Spleen (tissue), 7 donors: Measurements from ENCODE around the gene CORT.

ENCODE experiments used
- CTCF ChIP-seq, 11 experiments: fragments of 200-600 bp in 7 of 11; fragments of 450-650 bp in 4 of 11; sonication (generic) in 4 of 11; IDR thresholded peaks in 8 of 11; conservative IDR thresholded peaks in 3 of 11; 1 replicate in 7 of 11; 2 replicates in 4 of 11; pipeline versions ENCODE4 v1.4.0 to v1.8.0; 2016 to 2021; ENCODE audit warnings: antibody characterized with exemption in 11 of 11, inconsistent platforms in 4 of 11, mild to moderate bottlenecking in 1 of 11
- POLR2A ChIP-seq, 3 donors: fragments of 450-650 bp; IDR thresholded peaks; one replicate each; pipeline ENCODE4 v1.5.1; 2017; ENCODE audit warnings: antibody characterized with exemption in 3 of 3, mild to moderate bottlenecking in 1 of 3
- donor health status: DM: no; HTN: no; CAD: no; lungs with moderate emphysema.
- donor health status: DM: no; HTN: no; CAD: no.
- donor health status: DM: no; HTN: no; CAD: no.

DNA sequence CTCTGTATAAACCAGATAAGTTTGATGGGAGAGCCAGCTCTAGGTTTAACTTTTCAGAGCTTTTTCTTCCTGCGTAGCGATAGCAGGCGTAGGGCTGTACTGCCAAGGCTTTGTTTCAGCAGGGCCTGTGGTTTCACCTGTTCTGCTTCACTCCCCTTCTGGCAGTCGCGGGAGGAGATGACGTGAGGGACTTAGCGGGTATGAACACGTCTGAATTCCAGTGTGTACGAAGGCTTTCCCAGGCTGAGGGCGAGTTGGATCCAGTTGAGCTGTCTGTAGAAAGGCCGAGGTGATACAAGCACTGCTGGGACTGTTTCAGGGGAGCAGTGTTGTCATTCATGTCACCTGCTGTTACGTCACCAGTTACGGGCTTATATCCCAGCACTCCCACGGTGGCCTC is 46.1 kb downstream of the CORT start:
- TF ChIP-seq POLR2A (IDR thresholded peaks at IDR 0.05), result no peak
- no peak for TF ChIP-seq CTCF (IDR thresholded peaks at IDR 0.05 in 8 of 11, conservative IDR thresholded peaks at IDR 0.05 in 3 of 11)
